PC-9 (cell line): ENCODE measurements around the gene NOL6. TPM values are rescaled to one million over a fixed set of nuclear protein-coding genes. Genes with fewer than 3 reads are reported as not detected.

ENCODE experiments used
- BruUV-seq: library from RNA; stranded (reverse); fragments of 400-500 nt; replicated peaks from 2 replicates; lab custom pipeline; 2021; lab: Mats Ljungman, UMichigan
- CTCF ChIA-PET: fragments of 300-600 bp; sonication (Branson Sonifier 250); formaldehyde crosslinking; loops from one replicate; lab custom pipeline; 2022; ENCODE audit warnings: antibody characterized with exemption; lab: Charles Lee
- POLR2A ChIA-PET: fragments of 300-600 bp; sonication (Branson Sonifier 250); formaldehyde crosslinking; loops from one replicate; lab custom pipeline; 2022; ENCODE audit warnings: antibody characterized with exemption; ENCODE audit not compliant: unreplicated experiment; lab: Charles Lee
- DNase-seq, 2 experiments: peaks; one replicate each; pipeline versions ENCODE4 v3.0.0 to v3.0.0-alpha.2; 2015 to 2022; ENCODE audit warnings: mixed read lengths in 1 of 2
- H2AFZ ChIP-seq: fragments of 200-600 bp; sonication (generic); 2 replicates; pipeline ENCODE4 v1.8.1; 2017; ENCODE audit warnings: antibody characterized with exemption
- H3F3A ChIP-seq: fragments of 200-600 bp; sonication (generic); 2 replicates; pipeline ENCODE4 v1.8.1; 2017; ENCODE audit warnings: antibody characterized with exemption, mild to moderate bottlenecking, low read depth; ENCODE audit not compliant: insufficient read depth
- H3K27ac ChIP-seq: fragments of 200-600 bp; sonication (generic); 2 replicates; pipeline ENCODE4 v1.6.1; 2016; ENCODE audit warnings: mixed run types
- H3K27me3 ChIP-seq: fragments of 200-600 bp; sonication (generic); 2 replicates; pipeline ENCODE4 v1.6.1; 2016; ENCODE audit warnings: low read depth, mixed run types; ENCODE audit not compliant: insufficient read depth
- H3K36me3 ChIP-seq: fragments of 200-600 bp; sonication (generic); 2 replicates; pipeline ENCODE4 v1.6.1; 2016; ENCODE audit warnings: low read depth, mixed run types
- H3K4me1 ChIP-seq: fragments of 200-600 bp; sonication (generic); replicated peaks from 2 replicates; pipeline ENCODE4 v1.6.1; 2016; ENCODE audit warnings: mixed run types; ENCODE audit not compliant: insufficient read depth
- H3K4me2 ChIP-seq: fragments of 200-600 bp; sonication (generic); 2 replicates; pipeline ENCODE4 v1.6.1; 2017; ENCODE audit warnings: mixed run types
- H3K4me3 ChIP-seq: fragments of 200-600 bp; sonication (generic); 2 replicates; pipeline ENCODE4 v1.6.1; 2016; ENCODE audit warnings: mixed run types
- H3K79me2 ChIP-seq: fragments of 200-600 bp; sonication (generic); 2 replicates; pipeline ENCODE4 v1.6.1; 2017; ENCODE audit warnings: low read depth, mixed run types
- H3K9me2 ChIP-seq: fragments of 200-600 bp; sonication (generic); 2 replicates; pipeline ENCODE4 v1.8.1; 2017; ENCODE audit warnings: mild to moderate bottlenecking; ENCODE audit not compliant: insufficient read depth
- H3K9me3 ChIP-seq: fragments of 200-600 bp; sonication (generic); 2 replicates; pipeline ENCODE4 v1.8.1; 2016; ENCODE audit warnings: low read depth; ENCODE audit not compliant: insufficient read depth
- H4K20me1 ChIP-seq: fragments of 200-600 bp; sonication (generic); 2 replicates; pipeline ENCODE4 v1.8.1; 2017; ENCODE audit not compliant: insufficient read depth
- CTCF ChIP-seq: fragments of 200-600 bp; sonication (generic); conservative IDR thresholded peaks from 2 replicates; pipeline ENCODE4 v1.6.1; 2017; ENCODE audit warnings: mixed run types, antibody characterized with exemption, mild to moderate bottlenecking, moderate library complexity
- EZH2 ChIP-seq: fragments of 200-600 bp; sonication (generic); IDR thresholded peaks from 2 replicates; pipeline ENCODE4 v1.8.0; 2017; ENCODE audit warnings: antibody characterized with exemption, low read depth
- intact Hi-C: fragments of 100-400 bp; cut with micrococcal nuclease; formaldehyde crosslinking; loops from one replicate; pipeline ENCODE4 v1.10.0; 2022; ENCODE audit not compliant: unreplicated experiment
- total RNA-seq: library from RNA; stranded (reverse); gene quantifications from 2 replicates; pipeline ENCODE4 v1.2.3, GENCODE V29; 2021

The NOL6 gene
- total RNA-seq, 1 experiment from 2014 or later = 15.5 TPM

GRCh38 chr9:33442125-33442524, 31.6 kb downstream of the NOL6 start:
- intact Hi-C loops = no loop called here
- peak overlapping the region; percentile 67; the same call in 1 of the 2 replicates for H3K27ac ChIP-seq
- POLR2A ChIA-PET = no interaction called here

DNA sequence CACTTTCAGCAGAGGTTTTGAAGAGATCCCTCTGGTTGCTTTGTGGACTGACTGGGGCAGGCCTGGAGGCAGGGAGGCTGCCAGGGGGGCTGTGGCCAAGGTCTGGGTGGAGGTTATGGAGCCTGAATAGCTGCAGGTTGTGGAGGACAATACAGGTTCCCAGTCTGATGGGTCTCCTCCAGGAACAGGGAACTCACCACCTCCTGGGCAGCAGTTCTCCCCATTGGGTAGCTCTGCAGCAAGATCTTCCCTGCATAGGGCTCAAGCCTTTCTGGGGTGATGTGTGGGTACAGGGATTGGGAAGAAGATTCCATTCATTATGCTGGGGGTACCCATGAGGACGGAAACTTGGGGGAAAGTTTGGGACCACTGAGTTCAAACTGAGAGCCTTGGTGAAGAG, 33.1 kb downstream of the NOL6 start:
- Histone ChIP-seq H4K20me1 (no peaks in the 10 kb centered on the region), H3K27me3 (no peaks in the 10 kb centered on the region), H3K4me3 (no peak overlapping the region), H3F3A (peaks cover 19% of the 10 kb centered on the region; the same call in 1 of the 2 replicates), H2AFZ (no peak overlapping the region), H3K27ac (no peak overlapping the region), H3K9me2 (no peaks in the 10 kb centered on the region), H3K79me2 (no peaks in the 10 kb centered on the region), H3K9me3 (no peaks in the 10 kb centered on the region), H3K36me3 (no peaks in the 10 kb centered on the region), H3K4me2 (peak overlapping the region; percentile 57; the same call in 1 of the 2 replicates), H3K4me1 (peaks cover 74% of the 10 kb centered on the region)
- no peak for DNase-seq
- ChIA-PET CTCF (no interaction called here), POLR2A (interaction anchor here (0.7 kb wide), 1 partner anchor 25 kb away, joined by 3 read pairs; no protein-coding TSS in a partner anchor)
- no TSS peak for BruUV-seq
- intact Hi-C loops = no loop called here
- TF ChIP-seq EZH2 (no peak), CTCF (no peak)

More at GRCh38 chr9:33442125-33442524, 31.6 kb downstream of the NOL6 start:
- Histone ChIP-seq H3K9me2 (no peaks in the 10 kb centered on the region), H3K4me2 (peak overlapping the region; percentile 66), H3K4me3 (no peak overlapping the region), H3K27me3 (no peaks in the 10 kb centered on the region), H2AFZ (no peak overlapping the region), H4K20me1 (no peaks in the 10 kb centered on the region), H3K36me3 (no peaks in the 10 kb centered on the region), H3K4me1 (peaks cover 77% of the 10 kb centered on the region), H3F3A (peaks cover 27% of the 10 kb centered on the region), H3K79me2 (no peaks in the 10 kb centered on the region), H3K9me3 (no peaks in the 10 kb centered on the region)
- DNase-seq = no peak
- no peak for TF ChIP-seq EZH2
- no peak for TF ChIP-seq CTCF
- no TSS peak for BruUV-seq
- CTCF ChIA-PET = no interaction called here

- H3K27me3 ChIP-seq = no peaks in the 10 kb centered on the region
- peak overlapping the region; percentile 44; the same call in 1 of the 2 replicates for H3K27ac ChIP-seq
- H2AFZ ChIP-seq = no peak overlapping the region
- no TSS peak for BruUV-seq
- no peaks in the 10 kb centered on the region for H3K79me2 ChIP-seq
- H3K9me2 ChIP-seq = no peaks in the 10 kb centered on the region
- TF ChIP-seq CTCF (no peak), EZH2 (no peak)
- DNase-seq = no peak
- ChIA-PET CTCF (interaction anchor here (1.0 kb wide), 1 partner anchor 13 kb away, joined by 5 read pairs; no protein-coding TSS in a partner anchor), POLR2A (no interaction called here)
- H3K36me3 ChIP-seq = no peaks in the 10 kb centered on the region
- H4K20me1 ChIP-seq = no peaks in the 10 kb centered on the region
- no peaks in the 10 kb centered on the region for H3K9me3 ChIP-seq
- H3F3A ChIP-seq = peaks cover 19% of the 10 kb centered on the region; the same call in 1 of the 2 replicates
- H3K4me1 ChIP-seq = peaks cover 70% of the 10 kb centered on the region
- H3K4me2 ChIP-seq = peak overlapping the region; percentile 57; the same call in 1 of the 2 replicates
- no peak overlapping the region for H3K4me3 ChIP-seq
- intact Hi-C loops = no loop called here
These were observed 33.5 kb downstream of the NOL6 start for GRCh38 chr9:33440204-33440603.
